Osteocyte (in vitro differentiated cells): Measurements from ENCODE around the gene SPRY1. TPM values are rescaled to one million over a fixed set of nuclear protein-coding genes. Genes with fewer than 3 reads are reported as not detected.

ENCODE experiments used
- DNase-seq: peaks from one replicate; pipeline ENCODE4 v3.0.0; 2021; ENCODE audit warnings: mixed read lengths; ENCODE audit not compliant: unreplicated experiment; ENCODE audit errors: extremely low spot score
- H3K27ac Mint-ChIP-seq: one replicate; pipeline ENCODE4 v1.8.0; 2021; ENCODE audit warnings: mild to moderate bottlenecking, mixed read lengths; ENCODE audit not compliant: unreplicated experiment
- H3K27me3 Mint-ChIP-seq: one replicate; pipeline ENCODE4 v1.8.0; 2021; ENCODE audit warnings: mixed read lengths; ENCODE audit not compliant: unreplicated experiment
- H3K36me3 Mint-ChIP-seq: one replicate; pipeline ENCODE4 v1.8.0; 2021; ENCODE audit warnings: mixed read lengths; ENCODE audit not compliant: unreplicated experiment
- H3K4me1 Mint-ChIP-seq: one replicate; pipeline ENCODE4 v1.8.0; 2021; ENCODE audit warnings: mixed read lengths; ENCODE audit not compliant: unreplicated experiment
- H3K4me3 Mint-ChIP-seq: one replicate; pipeline ENCODE4 v1.8.0; 2021; ENCODE audit warnings: mild to moderate bottlenecking, moderate library complexity, mixed read lengths; ENCODE audit not compliant: unreplicated experiment
- H3K9me3 Mint-ChIP-seq: one replicate; pipeline ENCODE4 v1.8.0; 2021; ENCODE audit warnings: mixed read lengths; ENCODE audit not compliant: unreplicated experiment
- CTCF ChIP-seq: fragments of 200-600 bp; sonication (generic); IDR thresholded peaks from 2 replicates; pipeline ENCODE4 v1.5.0; 2021; ENCODE audit warnings: antibody characterized with exemption, mild to moderate bottlenecking, moderate library complexity
- total RNA-seq: library from RNA; stranded (reverse); gene quantifications from 2 replicates; pipeline ENCODE4 v1.2.1, GENCODE V29; 2021

Gene SPRY1
- total RNA-seq, 1 donor from 2014 or later = 51.7 TPM

- no peak for DNase-seq
- H3K9me3 Mint-ChIP-seq = peaks cover 6% of the 10 kb centered on the region
- H3K27ac Mint-ChIP-seq = no peak overlapping the region
- no peak overlapping the region for H3K4me3 Mint-ChIP-seq
- peaks cover 4% of the 10 kb centered on the region for H3K36me3 Mint-ChIP-seq
- H3K4me1 Mint-ChIP-seq = no peaks in the 10 kb centered on the region
- peaks cover 10% of the 10 kb centered on the region for H3K27me3 Mint-ChIP-seq
- TF ChIP-seq CTCF = no peak
Measured at GRCh38 chr4:123430031-123430430, 33.4 kb downstream of the SPRY1 start.

- DNase-seq = no peak
- no peaks in the 10 kb centered on the region for H3K4me1 Mint-ChIP-seq
- H3K9me3 Mint-ChIP-seq = peaks cover 6% of the 10 kb centered on the region
- no peak for TF ChIP-seq CTCF
- no peak overlapping the region for H3K4me3 Mint-ChIP-seq
- no peak overlapping the region for H3K27ac Mint-ChIP-seq
- peaks cover 4% of the 10 kb centered on the region for H3K36me3 Mint-ChIP-seq
- H3K27me3 Mint-ChIP-seq = peaks cover 10% of the 10 kb centered on the region
Measured at GRCh38 chr4:123430501-123430900, 33.9 kb downstream of the SPRY1 start.

GRCh38 chr4:123433573-123433972 is 37.0 kb downstream of the SPRY1 start:
- DNase-seq = no peak
- Mint-ChIP-seq H3K4me3 (no peak overlapping the region), H3K4me1 (no peaks in the 10 kb centered on the region), H3K36me3 (no peaks in the 10 kb centered on the region), H3K27me3 (peaks cover 10% of the 10 kb centered on the region), H3K27ac (no peak overlapping the region), H3K9me3 (no peaks in the 10 kb centered on the region)
- no peak for TF ChIP-seq CTCF

- no peak for TF ChIP-seq CTCF
- peaks cover 10% of the 10 kb centered on the region for H3K27me3 Mint-ChIP-seq
- H3K4me3 Mint-ChIP-seq = no peak overlapping the region
- no peak overlapping the region for H3K27ac Mint-ChIP-seq
- H3K9me3 Mint-ChIP-seq = no peaks in the 10 kb centered on the region
- no peak for DNase-seq
- H3K36me3 Mint-ChIP-seq = no peaks in the 10 kb centered on the region
- no peaks in the 10 kb centered on the region for H3K4me1 Mint-ChIP-seq
Measured at GRCh38 chr4:123433976-123434375, 37.4 kb downstream of the SPRY1 start.

GRCh38 chr4:123435246-123436113 is 38.9 kb downstream of the SPRY1 start:
- H3K4me3 Mint-ChIP-seq = no peak overlapping the region
- H3K4me1 Mint-ChIP-seq = no peaks in the 10 kb centered on the region
- no peak overlapping the region for H3K27ac Mint-ChIP-seq
- H3K36me3 Mint-ChIP-seq = no peaks in the 10 kb centered on the region
- peaks cover 10% of the 10 kb centered on the region for H3K27me3 Mint-ChIP-seq
- no peaks in the 10 kb centered on the region for H3K9me3 Mint-ChIP-seq
- no peak for TF ChIP-seq CTCF
- no peak for DNase-seq
